ENCODE data around the gene HIVEP2.

- TF ChIP-seq ZNF274 (IDR thresholded peaks at IDR 0.05; ENCODE audit: low read depth, low read length) (no peak), SUZ12 (IDR thresholded peaks at IDR 0.05; ENCODE audit: extremely low read depth, insufficient read depth, insufficient read length) (no peak), YY1 (IDR thresholded peaks at IDR 0.05; ENCODE audit: insufficient read depth, insufficient read length) (no peak)
These were observed 31.9 kb downstream of the HIVEP2 start for GRCh38 chr6:142913036-142913510.
